ENCODE data around the gene S100PBP. TPM values are rescaled to one million over a fixed set of nuclear protein-coding genes. Genes with fewer than 3 reads are reported as not detected.

Gene S100PBP
- total RNA-seq, 2 donors from 2014 or later, result 5.7 to 10.8 TPM

DNA sequence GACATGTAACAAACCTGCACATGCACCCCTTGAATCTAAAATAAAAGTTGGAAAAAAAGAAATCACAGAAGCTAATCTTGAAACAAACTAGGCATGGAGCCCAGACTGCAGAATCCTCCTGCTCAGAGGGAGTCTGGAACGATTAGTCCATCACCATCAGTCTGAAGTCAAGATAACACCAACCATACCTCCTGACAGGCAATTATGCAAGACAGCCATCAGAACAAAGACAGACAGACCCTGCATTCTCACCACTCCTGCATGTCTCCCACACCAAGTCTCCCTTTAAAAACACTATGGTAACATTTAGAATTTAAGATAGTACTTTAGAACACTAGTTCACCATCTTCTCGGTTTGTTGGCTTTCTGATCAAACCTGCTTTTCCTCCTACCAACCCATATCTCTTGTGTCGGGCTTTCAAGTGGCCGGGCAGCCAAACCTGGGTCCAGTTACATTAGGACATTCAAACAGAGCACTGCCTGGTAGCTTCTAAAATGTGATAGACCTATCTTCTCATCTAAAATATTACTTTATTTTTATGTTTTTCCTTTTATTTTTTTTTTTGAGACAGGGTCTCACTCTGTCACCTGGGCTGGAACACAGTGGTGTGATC, 10.4 kb upstream of the S100PBP start:
- DNase-seq (ENCODE audit: low spot score), result no peak
- Histone ChIP-seq H3K27ac (peak overlapping the region in 1 of 2 donors; percentile 5), H3K36me3 (peaks cover 50% of the 10 kb centered on the region), H3K27me3 (no peaks in the 10 kb centered on the region), H3K9me3 (no peaks in the 10 kb centered on the region), H3K4me3 (no peak overlapping the region), H3K4me1 (peaks cover 0 to 10% of the 10 kb centered on the region in 2 donors)
- TF ChIP-seq, protein P1, sequence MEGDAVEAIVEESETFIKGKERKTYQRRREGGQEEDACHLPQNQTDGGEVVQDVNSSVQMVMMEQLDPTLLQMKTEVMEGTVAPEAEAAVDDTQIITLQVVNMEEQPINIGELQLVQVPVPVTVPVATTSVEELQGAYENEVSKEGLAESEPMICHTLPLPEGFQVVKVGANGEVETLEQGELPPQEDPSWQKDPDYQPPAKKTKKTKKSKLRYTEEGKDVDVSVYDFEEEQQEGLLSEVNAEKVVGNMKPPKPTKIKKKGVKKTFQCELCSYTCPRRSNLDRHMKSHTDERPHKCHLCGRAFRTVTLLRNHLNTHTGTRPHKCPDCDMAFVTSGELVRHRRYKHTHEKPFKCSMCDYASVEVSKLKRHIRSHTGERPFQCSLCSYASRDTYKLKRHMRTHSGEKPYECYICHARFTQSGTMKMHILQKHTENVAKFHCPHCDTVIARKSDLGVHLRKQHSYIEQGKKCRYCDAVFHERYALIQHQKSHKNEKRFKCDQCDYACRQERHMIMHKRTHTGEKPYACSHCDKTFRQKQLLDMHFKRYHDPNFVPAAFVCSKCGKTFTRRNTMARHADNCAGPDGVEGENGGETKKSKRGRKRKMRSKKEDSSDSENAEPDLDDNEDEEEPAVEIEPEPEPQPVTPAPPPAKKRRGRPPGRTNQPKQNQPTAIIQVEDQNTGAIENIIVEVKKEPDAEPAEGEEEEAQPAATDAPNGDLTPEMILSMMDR (IDR thresholded peaks at IDR 0.05), result no peak

GRCh38 chr1:32808580-32808979, 8.9 kb upstream of the S100PBP start:
- DNase-seq (ENCODE audit: low spot score), result no peak
- TF ChIP-seq, protein P1 (IDR thresholded peaks at IDR 0.05), result no peak
- peaks cover 0 to 17% of the 10 kb centered on the region in 2 donors for H3K4me1 ChIP-seq
- H3K9me3 ChIP-seq, result no peaks in the 10 kb centered on the region
- H3K36me3 ChIP-seq, result peaks cover 42% of the 10 kb centered on the region
- no peak overlapping the region for H3K4me3 ChIP-seq
- no peaks in the 10 kb centered on the region for H3K27me3 ChIP-seq
- no peak overlapping the region for H3K27ac ChIP-seq

- TF ChIP-seq, protein P1 (IDR thresholded peaks at IDR 0.05), result no peak
- Histone ChIP-seq H3K27me3 (no peaks in the 10 kb centered on the region), H3K4me3 (no peak overlapping the region), H3K36me3 (peaks cover 41% of the 10 kb centered on the region), H3K4me1 (peaks cover 0 to 33% of the 10 kb centered on the region in 2 donors), H3K9me3 (no peaks in the 10 kb centered on the region), H3K27ac (no peak overlapping the region)
- DNase-seq (ENCODE audit: low spot score), result no peak
Observed at GRCh38 chr1:32810358-32810757, 7.1 kb upstream of the S100PBP start.

DNA sequence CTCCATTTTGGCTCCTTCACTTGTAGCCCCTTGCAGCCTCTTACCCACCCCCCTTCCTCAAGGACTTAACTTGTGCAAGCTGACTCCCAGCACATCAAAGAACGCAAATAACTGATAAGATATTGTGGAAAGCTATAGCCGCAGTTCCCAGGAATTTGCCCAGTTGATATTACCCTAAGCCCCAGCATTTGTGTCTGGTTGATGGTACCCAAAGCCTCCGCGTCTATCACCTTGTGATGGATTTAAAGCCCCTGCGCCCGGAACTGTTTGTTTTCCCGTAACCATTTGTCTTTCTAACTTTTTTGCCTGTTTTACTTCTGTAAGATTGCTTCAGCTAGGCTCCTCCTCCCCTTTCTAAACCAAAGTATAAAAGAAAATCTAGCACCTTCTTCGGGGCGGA, 6.2 kb upstream of the S100PBP start:
- DNase-seq (ENCODE audit: low spot score), result no peak
- no peak overlapping the region for H3K4me3 ChIP-seq
- no peaks in the 10 kb centered on the region for H3K27me3 ChIP-seq
- H3K9me3 ChIP-seq, result no peaks in the 10 kb centered on the region
- peaks cover 0 to 41% of the 10 kb centered on the region in 2 donors for H3K4me1 ChIP-seq
- peaks cover 33% of the 10 kb centered on the region for H3K36me3 ChIP-seq
- no peak overlapping the region for H3K27ac ChIP-seq
- TF ChIP-seq, protein P1 (IDR thresholded peaks at IDR 0.05), result no peak

DNA sequence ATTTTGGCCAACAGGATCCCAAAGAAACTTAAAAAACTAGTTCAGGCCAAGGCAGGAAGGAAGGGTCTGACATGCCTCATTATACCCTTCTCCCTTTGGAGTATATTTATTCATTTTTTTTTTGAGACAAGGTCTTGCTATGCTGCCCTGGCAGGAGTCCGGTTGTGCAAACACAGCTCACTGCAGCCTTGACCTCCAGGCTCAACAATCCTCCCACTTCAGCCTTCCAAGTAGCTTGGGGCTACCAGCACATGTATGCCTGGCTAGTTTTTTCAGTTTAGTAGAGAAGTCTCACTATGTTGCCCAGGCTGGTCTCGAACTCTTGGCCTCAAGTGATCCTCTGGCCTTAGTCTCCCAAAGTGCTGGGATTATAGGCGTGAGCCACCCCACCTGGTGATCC, 5.5 kb upstream of the S100PBP start:
- TF ChIP-seq, protein P1 (IDR thresholded peaks at IDR 0.05), result no peak
- H3K36me3 ChIP-seq, result peaks cover 26% of the 10 kb centered on the region
- no peak overlapping the region for H3K27ac ChIP-seq
- peaks cover 0 to 42% of the 10 kb centered on the region in 2 donors for H3K4me1 ChIP-seq
- H3K4me3 ChIP-seq, result no peak overlapping the region
- H3K27me3 ChIP-seq, result no peaks in the 10 kb centered on the region
- DNase-seq (ENCODE audit: low spot score), result no peak
- no peaks in the 10 kb centered on the region for H3K9me3 ChIP-seq
